ENCODE measurements around the gene CPLANE1. TPM values are rescaled to one million over a fixed set of nuclear protein-coding genes. Genes with fewer than 3 reads are reported as not detected.

CPLANE1 gene
- total and polyA plus RNA-seq, 10 of the 15 experiments (the other 5 are each of a cell fraction or from before 2014, with no cell fraction given) = 1.7 to 14.8 (median 6.7) TPM

GRCh38 chr5:37063739-37064138 is 185.4 kb downstream of the CPLANE1 start:
- POLR2A ChIA-PET = no interaction called here
- Histone ChIP-seq H3K9ac (ENCODE audit: control insufficient read depth, insufficient read depth, low read length) (no peak overlapping the region), H3K4me1 (ENCODE audit: control insufficient read depth, insufficient read depth, low read length) (no peaks in the 10 kb centered on the region), H2AFZ (ENCODE audit: control insufficient read depth, low read depth, low read length) (no peak overlapping the region), H3K9me3 (replicated peaks; ENCODE audit: control insufficient read depth, insufficient read depth, low read length) (no peaks in the 10 kb centered on the region), H3K79me2 (ENCODE audit: control insufficient read depth, insufficient read depth, low read length) (no peaks in the 10 kb centered on the region), H4K20me1 (ENCODE audit: control insufficient read depth, insufficient read depth) (no peaks in the 10 kb centered on the region), H3K27ac (ENCODE audit: control insufficient read depth, insufficient read depth) (no peak overlapping the region), H3K4me2 (ENCODE audit: control insufficient read depth, insufficient read depth) (no peak overlapping the region), H3K4me3 (no peak overlapping the region), H3K27me3 (replicated peaks in 1 of 2; ENCODE audit: control insufficient read depth in 2 of 2, insufficient read depth in 2 of 2, low read length in 1 of 2) (no peaks in the 10 kb centered on the region), H3K36me3 (ENCODE audit: control insufficient read depth in 2 of 2, insufficient read depth in 2 of 2, low read length in 1 of 2) (peaks cover 2 to 7% of the 10 kb centered on the region in 2 experiments)
- intact Hi-C loops (cut with micrococcal nuclease; ENCODE audit: unreplicated experiment) = no loop called here
- ATAC-seq (no peak), DNase-seq (ENCODE audit: low read depth, low spot score) (no peak), FAIRE-seq (no peak)
- no TSS peak for BruUV-seq (replicated peaks)
- WGBS (ENCODE audit: insufficient coverage, insufficient replicate concordance, low lambda C conversion rate, missing lambda C conversion rate) = 98% methylated on average over 7 of the region's 7 CpGs
- RAD21 ChIA-PET (ENCODE audit: unreplicated experiment) = no interaction called here
- in situ Hi-C loops (cut with MboI) = no loop called here
- SMC1A ChIA-PET (ENCODE audit: uncharacterized antibody, unreplicated experiment) = interaction anchor here (1.5 kb wide), 1 partner anchor 9 kb away, joined by 3 read pairs; no protein-coding TSS in a partner anchor
- CTCF ChIA-PET = no interaction called here
- TF ChIP-seq ZZZ3 (IDR thresholded peaks at IDR 0.05; ENCODE audit: control insufficient read depth, insufficient read length, low read depth) (no peak), HDGF (IDR thresholded peaks at IDR 0.05) (no peak), NFYA (IDR thresholded peaks at IDR 0.05; ENCODE audit: borderline replicate concordance, low read depth, low read length) (no peak), SUPT20H (IDR thresholded peaks at IDR 0.05; ENCODE audit: borderline replicate concordance, control insufficient read depth, low read depth, low read length) (no peak), CEBPZ (IDR thresholded peaks at IDR 0.05; ENCODE audit: low read depth, low read length) (no peak), CHD4 (IDR thresholded peaks at IDR 0.05) (no peak), RELB (IDR thresholded peaks at IDR 0.05; ENCODE audit: low read depth) (no peak), SIN3A (IDR thresholded peaks at IDR 0.05; ENCODE audit: low read depth, low read length) (no peak), ELK1 (IDR thresholded peaks at IDR 0.05; ENCODE audit: low read depth, low read length) (no peak), NRF1 (conservative IDR thresholded peaks at IDR 0.05; ENCODE audit: low read depth, low read length) (no peak), IRF3 (IDR thresholded peaks at IDR 0.05) (no peak), EGR1 (IDR thresholded peaks at IDR 0.05; ENCODE audit: borderline replicate concordance in 1 of 2, low read depth in 2 of 2, low read length in 2 of 2) (no peak), LARP7 (IDR thresholded peaks at IDR 0.05) (no peak)
